ENCODE measurements around the gene IL32. TPM values are rescaled to one million over a fixed set of nuclear protein-coding genes. Genes with fewer than 3 reads are reported as not detected.

The IL32 gene
- total RNA-seq, 1 experiment from 2014 or later: 4.7 TPM

DNA sequence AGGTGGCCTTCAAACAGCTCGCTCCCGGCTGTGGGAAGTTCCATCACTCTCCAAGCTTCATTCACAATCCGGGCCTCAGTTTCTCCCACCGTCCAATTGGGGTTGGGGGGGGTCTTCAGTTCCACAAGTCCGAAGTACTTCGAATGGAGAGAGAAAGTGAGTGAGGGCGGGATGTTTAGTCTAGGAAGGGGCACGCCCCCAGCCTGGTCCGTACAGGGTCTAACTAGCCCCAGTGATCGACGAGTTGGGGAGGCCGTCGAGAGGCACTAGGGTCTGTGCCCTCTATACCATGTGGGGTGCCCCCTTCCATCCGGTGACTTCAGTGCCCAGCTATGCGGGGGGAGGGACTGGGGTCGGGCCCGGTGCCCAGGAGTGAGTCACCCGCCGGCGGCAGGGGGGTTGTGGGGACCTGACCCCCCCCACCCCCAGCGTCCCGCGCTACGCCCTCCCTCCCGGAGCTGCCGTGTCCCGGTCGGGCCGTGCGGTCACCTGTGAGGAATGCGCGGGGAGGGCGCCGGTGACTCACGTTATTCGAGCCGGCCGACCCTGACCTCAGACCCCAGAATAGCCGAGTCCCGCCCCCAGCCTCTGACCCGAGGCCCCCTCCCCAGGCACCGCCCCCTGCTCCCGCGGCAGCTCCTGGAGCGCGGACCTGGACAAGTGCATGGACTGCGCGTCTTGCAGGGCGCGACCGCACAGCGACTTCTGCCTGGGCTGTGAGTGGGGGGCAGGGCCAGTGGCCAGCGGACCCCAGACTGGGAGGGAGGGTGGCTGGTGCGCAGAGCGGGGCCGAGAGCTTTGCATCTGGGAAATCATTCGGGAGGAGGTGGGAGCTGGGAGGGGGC, 44.6 kb upstream of the IL32 start (continued):
- TF ChIP-seq, protein P1, sequence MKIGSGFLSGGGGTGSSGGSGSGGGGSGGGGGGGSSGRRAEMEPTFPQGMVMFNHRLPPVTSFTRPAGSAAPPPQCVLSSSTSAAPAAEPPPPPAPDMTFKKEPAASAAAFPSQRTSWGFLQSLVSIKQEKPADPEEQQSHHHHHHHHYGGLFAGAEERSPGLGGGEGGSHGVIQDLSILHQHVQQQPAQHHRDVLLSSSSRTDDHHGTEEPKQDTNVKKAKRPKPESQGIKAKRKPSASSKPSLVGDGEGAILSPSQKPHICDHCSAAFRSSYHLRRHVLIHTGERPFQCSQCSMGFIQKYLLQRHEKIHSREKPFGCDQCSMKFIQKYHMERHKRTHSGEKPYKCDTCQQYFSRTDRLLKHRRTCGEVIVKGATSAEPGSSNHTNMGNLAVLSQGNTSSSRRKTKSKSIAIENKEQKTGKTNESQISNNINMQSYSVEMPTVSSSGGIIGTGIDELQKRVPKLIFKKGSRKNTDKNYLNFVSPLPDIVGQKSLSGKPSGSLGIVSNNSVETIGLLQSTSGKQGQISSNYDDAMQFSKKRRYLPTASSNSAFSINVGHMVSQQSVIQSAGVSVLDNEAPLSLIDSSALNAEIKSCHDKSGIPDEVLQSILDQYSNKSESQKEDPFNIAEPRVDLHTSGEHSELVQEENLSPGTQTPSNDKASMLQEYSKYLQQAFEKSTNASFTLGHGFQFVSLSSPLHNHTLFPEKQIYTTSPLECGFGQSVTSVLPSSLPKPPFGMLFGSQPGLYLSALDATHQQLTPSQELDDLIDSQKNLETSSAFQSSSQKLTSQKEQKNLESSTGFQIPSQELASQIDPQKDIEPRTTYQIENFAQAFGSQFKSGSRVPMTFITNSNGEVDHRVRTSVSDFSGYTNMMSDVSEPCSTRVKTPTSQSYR (CRISPR knock-in tag; IDR thresholded peaks at IDR 0.05): peak; percentile 58
- TF ChIP-seq IRF2 (CRISPR knock-in tag; IDR thresholded peaks at IDR 0.05; ENCODE audit: borderline replicate concordance, low read depth) (no peak), EMX1 (CRISPR knock-in tag; IDR thresholded peaks at IDR 0.05) (no peak), MYBL2 (CRISPR knock-in tag; IDR thresholded peaks at IDR 0.05) (peak; percentile 14; the same call in 1 of the 2 replicates), NR1H2 (CRISPR knock-in tag; IDR thresholded peaks at IDR 0.05) (no peak), CBFB (CRISPR knock-in tag; IDR thresholded peaks at IDR 0.05; ENCODE audit: low read depth) (no peak), ZNF232 (CRISPR knock-in tag; IDR thresholded peaks at IDR 0.05) (no peak), RELA (CRISPR knock-in tag; IDR thresholded peaks at IDR 0.05; ENCODE audit: borderline replicate concordance) (no peak), SMAD3 (CRISPR knock-in tag; IDR thresholded peaks at IDR 0.05; ENCODE audit: borderline replicate concordance) (0 out of 2 replicates have a peak, but pooled peaks have one; percentile 32), FOXK1 (CRISPR knock-in tag; IDR thresholded peaks at IDR 0.05) (0 out of 2 replicates have a peak, but pooled peaks have one; percentile 12)
- TF ChIP-seq, protein P2, sequence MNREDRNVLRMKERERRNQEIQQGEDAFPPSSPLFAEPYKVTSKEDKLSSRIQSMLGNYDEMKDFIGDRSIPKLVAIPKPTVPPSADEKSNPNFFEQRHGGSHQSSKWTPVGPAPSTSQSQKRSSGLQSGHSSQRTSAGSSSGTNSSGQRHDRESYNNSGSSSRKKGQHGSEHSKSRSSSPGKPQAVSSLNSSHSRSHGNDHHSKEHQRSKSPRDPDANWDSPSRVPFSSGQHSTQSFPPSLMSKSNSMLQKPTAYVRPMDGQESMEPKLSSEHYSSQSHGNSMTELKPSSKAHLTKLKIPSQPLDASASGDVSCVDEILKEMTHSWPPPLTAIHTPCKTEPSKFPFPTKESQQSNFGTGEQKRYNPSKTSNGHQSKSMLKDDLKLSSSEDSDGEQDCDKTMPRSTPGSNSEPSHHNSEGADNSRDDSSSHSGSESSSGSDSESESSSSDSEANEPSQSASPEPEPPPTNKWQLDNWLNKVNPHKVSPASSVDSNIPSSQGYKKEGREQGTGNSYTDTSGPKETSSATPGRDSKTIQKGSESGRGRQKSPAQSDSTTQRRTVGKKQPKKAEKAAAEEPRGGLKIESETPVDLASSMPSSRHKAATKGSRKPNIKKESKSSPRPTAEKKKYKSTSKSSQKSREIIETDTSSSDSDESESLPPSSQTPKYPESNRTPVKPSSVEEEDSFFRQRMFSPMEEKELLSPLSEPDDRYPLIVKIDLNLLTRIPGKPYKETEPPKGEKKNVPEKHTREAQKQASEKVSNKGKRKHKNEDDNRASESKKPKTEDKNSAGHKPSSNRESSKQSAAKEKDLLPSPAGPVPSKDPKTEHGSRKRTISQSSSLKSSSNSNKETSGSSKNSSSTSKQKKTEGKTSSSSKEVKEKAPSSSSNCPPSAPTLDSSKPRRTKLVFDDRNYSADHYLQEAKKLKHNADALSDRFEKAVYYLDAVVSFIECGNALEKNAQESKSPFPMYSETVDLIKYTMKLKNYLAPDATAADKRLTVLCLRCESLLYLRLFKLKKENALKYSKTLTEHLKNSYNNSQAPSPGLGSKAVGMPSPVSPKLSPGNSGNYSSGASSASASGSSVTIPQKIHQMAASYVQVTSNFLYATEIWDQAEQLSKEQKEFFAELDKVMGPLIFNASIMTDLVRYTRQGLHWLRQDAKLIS (CRISPR knock-in tag; IDR thresholded peaks at IDR 0.05; ENCODE audit: borderline replicate concordance): no peak
- TF ChIP-seq, protein P3, sequence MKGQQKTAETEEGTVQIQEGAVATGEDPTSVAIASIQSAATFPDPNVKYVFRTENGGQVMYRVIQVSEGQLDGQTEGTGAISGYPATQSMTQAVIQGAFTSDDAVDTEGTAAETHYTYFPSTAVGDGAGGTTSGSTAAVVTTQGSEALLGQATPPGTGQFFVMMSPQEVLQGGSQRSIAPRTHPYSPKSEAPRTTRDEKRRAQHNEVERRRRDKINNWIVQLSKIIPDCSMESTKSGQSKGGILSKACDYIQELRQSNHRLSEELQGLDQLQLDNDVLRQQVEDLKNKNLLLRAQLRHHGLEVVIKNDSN (CRISPR knock-in tag; IDR thresholded peaks at IDR 0.05): 0 out of 2 replicates have a peak, but pooled peaks have one; percentile 5
- TF ChIP-seq, protein P4, sequence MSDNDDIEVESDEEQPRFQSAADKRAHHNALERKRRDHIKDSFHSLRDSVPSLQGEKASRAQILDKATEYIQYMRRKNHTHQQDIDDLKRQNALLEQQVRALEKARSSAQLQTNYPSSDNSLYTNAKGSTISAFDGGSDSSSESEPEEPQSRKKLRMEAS (CRISPR knock-in tag; IDR thresholded peaks at IDR 0.05): peak; percentile 38; the same call in 1 of the 2 replicates
- TF ChIP-seq, protein P5, sequence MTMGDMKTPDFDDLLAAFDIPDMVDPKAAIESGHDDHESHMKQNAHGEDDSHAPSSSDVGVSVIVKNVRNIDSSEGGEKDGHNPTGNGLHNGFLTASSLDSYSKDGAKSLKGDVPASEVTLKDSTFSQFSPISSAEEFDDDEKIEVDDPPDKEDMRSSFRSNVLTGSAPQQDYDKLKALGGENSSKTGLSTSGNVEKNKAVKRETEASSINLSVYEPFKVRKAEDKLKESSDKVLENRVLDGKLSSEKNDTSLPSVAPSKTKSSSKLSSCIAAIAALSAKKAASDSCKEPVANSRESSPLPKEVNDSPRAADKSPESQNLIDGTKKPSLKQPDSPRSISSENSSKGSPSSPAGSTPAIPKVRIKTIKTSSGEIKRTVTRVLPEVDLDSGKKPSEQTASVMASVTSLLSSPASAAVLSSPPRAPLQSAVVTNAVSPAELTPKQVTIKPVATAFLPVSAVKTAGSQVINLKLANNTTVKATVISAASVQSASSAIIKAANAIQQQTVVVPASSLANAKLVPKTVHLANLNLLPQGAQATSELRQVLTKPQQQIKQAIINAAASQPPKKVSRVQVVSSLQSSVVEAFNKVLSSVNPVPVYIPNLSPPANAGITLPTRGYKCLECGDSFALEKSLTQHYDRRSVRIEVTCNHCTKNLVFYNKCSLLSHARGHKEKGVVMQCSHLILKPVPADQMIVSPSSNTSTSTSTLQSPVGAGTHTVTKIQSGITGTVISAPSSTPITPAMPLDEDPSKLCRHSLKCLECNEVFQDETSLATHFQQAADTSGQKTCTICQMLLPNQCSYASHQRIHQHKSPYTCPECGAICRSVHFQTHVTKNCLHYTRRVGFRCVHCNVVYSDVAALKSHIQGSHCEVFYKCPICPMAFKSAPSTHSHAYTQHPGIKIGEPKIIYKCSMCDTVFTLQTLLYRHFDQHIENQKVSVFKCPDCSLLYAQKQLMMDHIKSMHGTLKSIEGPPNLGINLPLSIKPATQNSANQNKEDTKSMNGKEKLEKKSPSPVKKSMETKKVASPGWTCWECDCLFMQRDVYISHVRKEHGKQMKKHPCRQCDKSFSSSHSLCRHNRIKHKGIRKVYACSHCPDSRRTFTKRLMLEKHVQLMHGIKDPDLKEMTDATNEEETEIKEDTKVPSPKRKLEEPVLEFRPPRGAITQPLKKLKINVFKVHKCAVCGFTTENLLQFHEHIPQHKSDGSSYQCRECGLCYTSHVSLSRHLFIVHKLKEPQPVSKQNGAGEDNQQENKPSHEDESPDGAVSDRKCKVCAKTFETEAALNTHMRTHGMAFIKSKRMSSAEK (CRISPR knock-in tag; IDR thresholded peaks at IDR 0.05; ENCODE audit: borderline replicate concordance): no peak
- TF ChIP-seq, protein P6, sequence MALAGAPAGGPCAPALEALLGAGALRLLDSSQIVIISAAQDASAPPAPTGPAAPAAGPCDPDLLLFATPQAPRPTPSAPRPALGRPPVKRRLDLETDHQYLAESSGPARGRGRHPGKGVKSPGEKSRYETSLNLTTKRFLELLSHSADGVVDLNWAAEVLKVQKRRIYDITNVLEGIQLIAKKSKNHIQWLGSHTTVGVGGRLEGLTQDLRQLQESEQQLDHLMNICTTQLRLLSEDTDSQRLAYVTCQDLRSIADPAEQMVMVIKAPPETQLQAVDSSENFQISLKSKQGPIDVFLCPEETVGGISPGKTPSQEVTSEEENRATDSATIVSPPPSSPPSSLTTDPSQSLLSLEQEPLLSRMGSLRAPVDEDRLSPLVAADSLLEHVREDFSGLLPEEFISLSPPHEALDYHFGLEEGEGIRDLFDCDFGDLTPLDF (CRISPR knock-in tag; IDR thresholded peaks at IDR 0.05): no peak
- TF ChIP-seq, protein P7, sequence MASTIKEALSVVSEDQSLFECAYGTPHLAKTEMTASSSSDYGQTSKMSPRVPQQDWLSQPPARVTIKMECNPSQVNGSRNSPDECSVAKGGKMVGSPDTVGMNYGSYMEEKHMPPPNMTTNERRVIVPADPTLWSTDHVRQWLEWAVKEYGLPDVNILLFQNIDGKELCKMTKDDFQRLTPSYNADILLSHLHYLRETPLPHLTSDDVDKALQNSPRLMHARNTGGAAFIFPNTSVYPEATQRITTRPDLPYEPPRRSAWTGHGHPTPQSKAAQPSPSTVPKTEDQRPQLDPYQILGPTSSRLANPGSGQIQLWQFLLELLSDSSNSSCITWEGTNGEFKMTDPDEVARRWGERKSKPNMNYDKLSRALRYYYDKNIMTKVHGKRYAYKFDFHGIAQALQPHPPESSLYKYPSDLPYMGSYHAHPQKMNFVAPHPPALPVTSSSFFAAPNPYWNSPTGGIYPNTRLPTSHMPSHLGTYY (CRISPR knock-in tag; IDR thresholded peaks at IDR 0.05): no peak
- TF ChIP-seq, protein P8, sequence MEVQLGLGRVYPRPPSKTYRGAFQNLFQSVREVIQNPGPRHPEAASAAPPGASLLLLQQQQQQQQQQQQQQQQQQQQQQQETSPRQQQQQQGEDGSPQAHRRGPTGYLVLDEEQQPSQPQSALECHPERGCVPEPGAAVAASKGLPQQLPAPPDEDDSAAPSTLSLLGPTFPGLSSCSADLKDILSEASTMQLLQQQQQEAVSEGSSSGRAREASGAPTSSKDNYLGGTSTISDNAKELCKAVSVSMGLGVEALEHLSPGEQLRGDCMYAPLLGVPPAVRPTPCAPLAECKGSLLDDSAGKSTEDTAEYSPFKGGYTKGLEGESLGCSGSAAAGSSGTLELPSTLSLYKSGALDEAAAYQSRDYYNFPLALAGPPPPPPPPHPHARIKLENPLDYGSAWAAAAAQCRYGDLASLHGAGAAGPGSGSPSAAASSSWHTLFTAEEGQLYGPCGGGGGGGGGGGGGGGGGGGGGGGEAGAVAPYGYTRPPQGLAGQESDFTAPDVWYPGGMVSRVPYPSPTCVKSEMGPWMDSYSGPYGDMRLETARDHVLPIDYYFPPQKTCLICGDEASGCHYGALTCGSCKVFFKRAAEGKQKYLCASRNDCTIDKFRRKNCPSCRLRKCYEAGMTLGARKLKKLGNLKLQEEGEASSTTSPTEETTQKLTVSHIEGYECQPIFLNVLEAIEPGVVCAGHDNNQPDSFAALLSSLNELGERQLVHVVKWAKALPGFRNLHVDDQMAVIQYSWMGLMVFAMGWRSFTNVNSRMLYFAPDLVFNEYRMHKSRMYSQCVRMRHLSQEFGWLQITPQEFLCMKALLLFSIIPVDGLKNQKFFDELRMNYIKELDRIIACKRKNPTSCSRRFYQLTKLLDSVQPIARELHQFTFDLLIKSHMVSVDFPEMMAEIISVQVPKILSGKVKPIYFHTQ (CRISPR knock-in tag; IDR thresholded peaks at IDR 0.05): no peak
- TF ChIP-seq, protein P9, sequence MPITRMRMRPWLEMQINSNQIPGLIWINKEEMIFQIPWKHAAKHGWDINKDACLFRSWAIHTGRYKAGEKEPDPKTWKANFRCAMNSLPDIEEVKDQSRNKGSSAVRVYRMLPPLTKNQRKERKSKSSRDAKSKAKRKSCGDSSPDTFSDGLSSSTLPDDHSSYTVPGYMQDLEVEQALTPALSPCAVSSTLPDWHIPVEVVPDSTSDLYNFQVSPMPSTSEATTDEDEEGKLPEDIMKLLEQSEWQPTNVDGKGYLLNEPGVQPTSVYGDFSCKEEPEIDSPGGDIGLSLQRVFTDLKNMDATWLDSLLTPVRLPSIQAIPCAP (CRISPR knock-in tag; IDR thresholded peaks at IDR 0.05): no peak

All from WTC11 (cell line).